GM12872 (cell line): ENCODE measurements around the gene MSANTD1.

Experiments used
- TF ChIP-seq, protein P1 (sequence below): IDR thresholded peaks from 3 replicates; pipeline ENCODE4 v1.5.1; 2011; ENCODE audit warnings: low read depth, mild to moderate bottlenecking, low read length, moderate library complexity; ENCODE audit not compliant: insufficient read depth

The MSANTD1 gene

GRCh38 chr4:3246458-3247398, 2.2 kb upstream of the MSANTD1 start:
- TF ChIP-seq, protein P1, sequence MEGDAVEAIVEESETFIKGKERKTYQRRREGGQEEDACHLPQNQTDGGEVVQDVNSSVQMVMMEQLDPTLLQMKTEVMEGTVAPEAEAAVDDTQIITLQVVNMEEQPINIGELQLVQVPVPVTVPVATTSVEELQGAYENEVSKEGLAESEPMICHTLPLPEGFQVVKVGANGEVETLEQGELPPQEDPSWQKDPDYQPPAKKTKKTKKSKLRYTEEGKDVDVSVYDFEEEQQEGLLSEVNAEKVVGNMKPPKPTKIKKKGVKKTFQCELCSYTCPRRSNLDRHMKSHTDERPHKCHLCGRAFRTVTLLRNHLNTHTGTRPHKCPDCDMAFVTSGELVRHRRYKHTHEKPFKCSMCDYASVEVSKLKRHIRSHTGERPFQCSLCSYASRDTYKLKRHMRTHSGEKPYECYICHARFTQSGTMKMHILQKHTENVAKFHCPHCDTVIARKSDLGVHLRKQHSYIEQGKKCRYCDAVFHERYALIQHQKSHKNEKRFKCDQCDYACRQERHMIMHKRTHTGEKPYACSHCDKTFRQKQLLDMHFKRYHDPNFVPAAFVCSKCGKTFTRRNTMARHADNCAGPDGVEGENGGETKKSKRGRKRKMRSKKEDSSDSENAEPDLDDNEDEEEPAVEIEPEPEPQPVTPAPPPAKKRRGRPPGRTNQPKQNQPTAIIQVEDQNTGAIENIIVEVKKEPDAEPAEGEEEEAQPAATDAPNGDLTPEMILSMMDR: no peak

GRCh38 chr4:3247399-3248177, 1.4 kb upstream of the MSANTD1 start:
- TF ChIP-seq, protein P1: no peak

GRCh38 chr4:3248178-3248480, 830 bp upstream of the MSANTD1 start:
- TF ChIP-seq, protein P1: no peak

DNA sequence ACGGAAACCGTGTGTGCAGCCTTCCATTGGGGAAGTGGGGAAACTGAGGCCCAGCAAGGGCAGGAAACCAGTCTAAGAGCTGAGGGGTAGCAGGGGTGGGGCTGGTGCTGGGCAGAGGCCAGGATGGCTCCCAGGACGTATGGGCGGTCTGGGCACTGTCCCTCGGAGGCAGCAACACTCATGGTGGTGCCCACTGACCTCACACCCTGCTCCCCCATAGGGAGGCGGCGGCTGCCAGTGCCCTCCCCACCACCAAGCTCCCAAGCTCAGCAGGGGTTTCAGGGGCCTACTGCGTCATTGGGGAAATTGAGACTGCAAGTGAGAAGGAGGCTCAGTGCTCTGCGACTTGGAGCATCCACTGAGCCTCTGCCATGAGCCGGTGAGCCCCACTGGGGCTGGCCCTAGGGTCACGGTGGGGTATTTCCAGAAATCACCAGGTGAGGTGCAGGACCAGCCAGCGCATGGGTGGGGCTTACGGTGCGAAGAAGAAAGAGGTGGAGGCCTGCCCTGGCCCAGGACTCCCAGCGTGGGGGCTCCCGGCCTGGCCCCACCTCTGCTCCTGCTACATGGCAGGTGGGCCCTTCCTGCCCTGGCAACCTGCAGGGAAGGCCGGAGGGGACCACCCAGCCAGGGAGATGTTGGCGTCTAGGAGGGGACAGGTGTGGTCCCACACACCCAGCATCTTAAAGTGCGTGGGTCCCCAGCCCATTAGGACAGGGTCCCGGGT, 915 bp downstream of the MSANTD1 start:
- TF ChIP-seq, protein P1: no peak

DNA sequence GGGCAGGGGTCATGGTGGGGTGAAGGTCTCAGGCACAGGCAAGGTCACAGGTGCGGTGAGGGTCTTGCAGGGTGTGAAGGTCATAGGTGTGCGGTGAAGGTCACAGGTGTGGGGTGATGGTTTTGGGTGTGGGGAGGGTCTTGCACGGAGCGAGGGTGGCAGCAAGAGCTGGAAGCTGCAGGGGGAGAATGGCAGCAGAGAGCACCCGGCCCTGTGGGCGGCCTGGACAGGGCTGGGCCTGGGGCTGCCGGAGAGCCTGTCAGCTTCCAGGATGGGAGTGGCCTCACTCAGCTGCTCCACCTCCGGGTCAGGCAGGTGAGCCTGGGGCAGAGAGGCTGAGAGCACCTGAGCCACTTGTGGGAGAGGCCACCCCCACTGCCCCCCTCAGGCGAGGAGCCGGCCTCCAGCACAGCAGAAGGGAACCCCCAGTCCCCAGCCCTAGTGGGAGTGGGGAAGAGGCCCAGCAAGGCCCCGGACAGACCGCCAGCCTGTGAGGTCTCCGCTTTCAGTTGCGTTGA, 1.5 kb downstream of the MSANTD1 start:
- TF ChIP-seq, protein P1: no peak

- TF ChIP-seq, protein P1: no peak
Observed at GRCh38 chr4:3250956-3251690, 2.2 kb downstream of the MSANTD1 start.
